Activated CD4-positive, alpha-beta T cell treated with anti-CD3 and anti-CD28 coated beads, Interleukin-2, amount 50 U/mL, for 4 hours (primary cell): ENCODE measurements around the gene MKKS.
"Not testable (repeated sequence)": the region's sequence is repeated elsewhere in the genome, so short reads cannot be mapped to it uniquely, and the experiment has no call there.

ENCODE experiments used
- DNase-seq, 2 experiments: peaks; one replicate each; pipeline ENCODE4 v3.0.0-alpha.2; 2020

Gene MKKS

DNA sequence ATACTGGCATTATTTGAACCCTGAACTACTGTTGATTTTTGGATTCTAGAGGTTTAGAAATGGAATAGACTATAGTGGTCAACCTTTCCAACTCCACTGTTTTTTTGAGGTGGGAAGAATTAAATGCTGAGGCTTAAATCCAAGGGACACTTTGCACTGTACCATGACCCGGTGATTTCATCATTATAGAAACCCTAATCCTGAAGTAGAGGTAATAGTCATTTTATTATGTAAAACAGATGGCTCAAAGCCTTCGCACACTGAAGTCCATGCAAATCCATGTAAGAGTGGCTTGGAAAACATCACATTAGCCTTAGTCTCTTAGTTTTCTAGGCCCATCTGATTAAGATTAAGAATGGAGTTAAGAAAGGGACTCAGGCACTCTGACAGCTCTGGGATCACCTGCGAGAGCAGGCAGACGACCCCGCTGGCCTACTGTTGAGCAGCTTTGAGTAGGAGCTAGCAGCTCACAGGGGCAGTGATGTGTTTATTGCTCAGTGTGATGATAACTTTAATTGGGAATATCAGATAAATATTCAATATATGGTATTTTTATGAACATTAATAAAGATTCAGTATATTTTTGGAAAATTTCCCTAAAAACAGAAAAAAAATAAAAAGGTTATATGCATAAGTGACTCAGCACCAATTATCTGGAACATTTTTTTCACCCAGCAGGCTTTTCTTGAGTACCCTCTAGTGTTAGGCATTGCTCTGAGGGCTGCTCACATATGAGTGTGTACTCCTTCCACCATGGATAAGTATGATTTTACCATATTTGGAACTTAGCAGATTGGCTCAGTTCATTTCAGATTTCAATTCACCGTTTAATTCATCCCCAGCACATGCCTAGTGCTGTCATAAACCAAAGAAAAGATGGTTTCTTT, 14.5 kb upstream of the MKKS start:
- DNase-seq, result no peak

DNA sequence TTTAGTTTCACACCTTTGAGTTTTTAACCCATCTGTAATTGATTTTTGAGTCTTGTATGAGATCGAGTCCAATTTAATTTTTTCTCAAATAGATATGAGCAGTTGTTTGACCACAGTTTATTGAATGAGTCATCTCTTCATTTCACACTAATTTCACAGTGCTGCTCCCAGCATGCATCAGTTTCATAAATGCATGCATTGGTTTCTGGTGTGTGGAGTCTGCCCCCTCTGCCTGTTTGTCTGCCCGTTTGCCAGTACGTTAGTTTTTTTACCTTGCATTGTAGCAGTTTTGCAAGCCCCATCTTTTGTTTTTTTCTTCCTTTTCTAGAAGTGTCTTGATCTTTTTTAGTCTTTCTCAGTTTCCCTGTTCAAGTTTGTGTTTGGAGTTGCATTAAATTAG, 13.0 kb upstream of the MKKS start:
- DNase-seq, result peak; percentile 33 to 39

DNA sequence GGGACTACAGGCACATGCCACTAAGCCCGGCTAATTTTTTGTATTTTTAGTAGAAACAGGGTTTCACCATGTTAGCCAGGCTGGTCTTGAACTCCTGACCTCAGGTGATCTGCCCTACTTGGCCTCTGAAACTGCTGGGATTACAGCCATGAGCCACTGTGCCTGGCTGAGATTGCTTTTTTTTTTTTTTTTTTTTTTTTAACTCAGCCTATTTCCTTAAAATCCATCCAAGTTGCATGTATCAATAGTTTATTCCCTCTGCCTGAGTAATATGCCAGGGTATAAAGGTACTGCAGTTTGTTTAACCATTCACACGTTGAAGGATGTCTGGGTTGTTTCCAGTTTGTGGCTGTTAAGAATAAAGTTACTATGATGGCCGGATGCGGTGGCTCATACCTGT, 11.7 kb upstream of the MKKS start:
- no peak for DNase-seq

DNA sequence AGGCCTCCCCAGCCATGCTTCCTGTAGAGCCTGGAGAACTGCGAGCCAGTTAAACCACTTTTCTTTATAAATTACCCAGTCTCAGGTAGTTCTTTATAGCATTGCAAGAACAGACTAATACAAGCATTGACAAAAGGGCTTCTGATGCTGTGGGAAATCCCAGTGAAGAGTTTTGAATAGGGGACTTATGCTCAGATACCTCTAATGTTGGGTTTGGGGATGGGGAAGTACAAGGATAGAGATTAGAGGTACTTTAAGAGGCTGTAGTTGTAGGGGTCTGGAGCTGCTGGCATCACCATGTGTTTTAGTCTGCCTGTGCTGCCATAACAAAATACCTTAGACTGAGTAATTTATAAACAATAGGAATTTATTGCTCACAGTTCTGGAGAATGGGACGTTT, 9.9 kb upstream of the MKKS start:
- no peak for DNase-seq

DNA sequence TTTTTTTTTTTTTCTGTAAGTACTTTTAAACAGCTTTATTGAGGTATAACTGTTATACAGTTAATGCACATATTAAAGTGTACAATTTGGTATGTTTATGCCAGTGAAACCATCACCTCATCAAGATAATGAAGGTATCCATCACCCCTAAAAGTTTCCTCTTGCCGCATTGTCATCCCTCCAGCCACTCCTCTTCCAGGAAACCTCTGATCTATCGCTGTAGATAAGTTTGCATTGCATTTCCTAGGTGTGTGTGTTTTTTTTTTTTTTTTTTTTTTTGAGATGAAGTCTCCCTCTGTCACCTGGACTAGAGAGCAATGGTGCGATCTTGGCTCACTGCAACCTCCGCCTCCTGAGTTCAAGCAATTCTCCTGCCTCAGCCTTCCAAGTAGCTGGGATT, 4.2 kb upstream of the MKKS start:
- DNase-seq, result no peak

DNA sequence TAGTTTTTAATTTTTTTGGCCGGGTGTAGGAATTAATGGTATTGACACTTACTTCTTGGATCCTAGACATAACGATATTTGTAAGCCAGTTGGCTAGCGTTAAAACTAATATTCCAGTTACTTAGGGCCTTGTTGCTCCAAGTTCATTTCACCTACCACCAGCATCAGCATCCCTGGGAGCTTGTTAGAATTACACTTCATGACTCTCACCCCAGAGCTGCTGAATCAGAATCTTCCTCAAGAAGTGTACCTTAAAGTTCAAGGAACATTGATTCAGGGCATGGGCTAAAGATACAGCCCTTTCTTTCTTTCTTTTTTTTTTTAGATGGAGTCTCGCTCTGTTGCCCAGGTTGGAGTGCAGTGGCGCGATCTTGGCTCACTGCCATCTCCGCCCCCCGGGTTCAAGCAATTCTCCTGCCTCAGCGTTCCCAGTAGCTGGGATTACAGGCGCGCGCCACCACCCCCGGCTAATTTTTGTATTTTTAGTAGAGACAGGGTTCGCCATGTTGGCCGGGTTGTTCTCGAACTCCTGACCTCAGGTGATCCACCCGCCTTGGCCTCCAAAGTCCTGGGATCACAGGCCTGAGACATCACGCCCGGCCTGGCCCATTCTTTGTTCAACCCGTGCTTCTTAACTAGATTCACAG, 2.2 kb upstream of the MKKS start:
- no peak for DNase-seq

DNA sequence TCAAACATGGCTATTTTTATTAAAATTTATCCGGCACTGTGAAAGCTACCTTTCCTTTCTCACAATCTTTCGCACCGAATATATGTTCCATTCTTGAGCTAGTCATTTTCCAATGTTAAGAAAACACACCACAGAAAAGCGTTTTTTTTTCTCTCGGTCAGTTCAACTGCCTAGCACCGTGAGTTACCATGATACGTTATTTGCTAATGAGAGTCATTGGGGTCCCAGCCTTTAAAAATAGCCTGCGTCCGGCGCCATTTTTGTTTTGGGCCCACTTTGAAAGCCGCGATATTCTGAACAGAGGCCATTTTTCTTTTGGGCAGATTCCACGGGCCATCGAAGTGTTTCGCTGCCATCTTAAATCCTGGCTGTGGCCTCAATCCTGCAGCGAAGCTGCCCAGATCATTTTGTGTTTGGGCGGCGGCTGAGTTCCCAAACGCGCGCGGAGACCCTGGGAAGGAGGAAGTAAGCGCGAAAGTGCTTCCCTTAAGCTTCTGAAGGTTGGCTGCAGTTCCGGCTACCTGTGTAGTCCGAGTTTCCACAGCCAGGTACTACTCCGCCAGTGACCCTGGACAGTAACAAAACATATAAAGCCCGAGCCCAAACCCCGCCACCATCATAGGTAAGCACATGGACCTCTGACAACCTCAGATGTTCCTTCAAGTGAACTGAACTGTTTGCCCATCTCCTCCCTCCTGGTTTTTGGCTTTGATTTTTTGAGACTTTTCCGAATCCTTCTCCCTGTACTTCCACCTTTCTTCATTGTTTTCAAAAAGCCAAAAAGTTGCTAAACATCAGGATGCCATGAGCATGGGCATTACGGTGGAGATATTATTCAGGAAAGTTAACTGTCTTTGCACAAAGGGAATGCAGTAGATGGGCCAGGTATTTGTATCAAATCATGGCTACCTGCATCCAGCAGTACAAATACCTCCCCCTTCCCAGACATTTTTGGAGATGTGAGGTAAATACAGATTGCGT, 1.1 kb upstream of the MKKS start, which contains the start of gene SLX4IP:
SLX4IP (plus strand) TSS at position 474 of the 981 bp plus-strand sequence. CDS start 22,900 bp downstream, outside the sequence.
- peak; percentile 78 to 81 for DNase-seq

DNA sequence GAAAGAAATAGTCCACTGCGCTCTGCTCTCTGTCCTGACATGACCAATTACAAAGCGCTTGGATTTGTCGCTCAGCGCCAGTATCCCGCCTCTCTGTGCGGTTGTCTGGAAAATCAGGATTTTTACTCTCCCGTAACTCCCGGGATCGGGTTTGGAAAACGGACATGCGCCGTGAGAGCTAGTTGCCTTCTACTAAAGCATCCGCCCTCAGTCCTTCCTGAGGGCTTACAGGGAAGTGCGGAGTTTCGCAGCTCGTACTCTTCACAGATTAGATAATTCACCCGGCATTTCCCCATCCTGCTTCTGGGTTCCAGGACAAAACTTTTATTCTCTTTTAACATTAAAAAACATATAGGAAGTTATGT, 427 bp upstream of the MKKS start:
- peak; percentile 62 to 66 for DNase-seq

DNA sequence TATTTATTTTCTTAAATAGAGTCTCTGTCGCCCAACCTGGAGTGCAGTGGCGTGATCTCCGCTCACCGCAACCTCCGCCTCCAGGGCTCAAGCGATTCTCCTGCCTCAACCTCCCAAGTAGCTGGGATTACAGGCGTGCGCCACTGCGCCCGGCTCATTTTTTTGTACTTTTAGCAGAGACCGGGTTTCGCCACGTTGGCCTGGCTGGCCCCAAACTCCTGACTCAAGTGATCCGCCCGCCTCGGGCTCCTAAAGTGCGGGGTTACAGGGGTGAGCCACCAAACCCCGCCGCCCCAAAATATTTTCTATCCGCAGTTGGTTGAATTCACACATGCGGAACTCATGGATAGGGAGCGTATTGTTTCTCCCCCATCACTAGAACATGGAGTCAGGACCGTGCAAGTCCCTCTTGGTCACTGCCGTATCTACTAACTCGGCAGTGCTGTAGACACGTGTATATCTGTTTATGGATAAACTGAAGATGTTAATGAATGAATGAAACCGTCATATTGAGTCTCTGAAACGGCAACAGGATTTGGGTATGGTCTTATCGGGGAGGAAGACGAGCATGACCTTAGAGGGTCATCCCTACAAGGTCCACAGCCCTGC, 904 bp downstream of the MKKS start:
- DNase-seq, result no peak

DNA sequence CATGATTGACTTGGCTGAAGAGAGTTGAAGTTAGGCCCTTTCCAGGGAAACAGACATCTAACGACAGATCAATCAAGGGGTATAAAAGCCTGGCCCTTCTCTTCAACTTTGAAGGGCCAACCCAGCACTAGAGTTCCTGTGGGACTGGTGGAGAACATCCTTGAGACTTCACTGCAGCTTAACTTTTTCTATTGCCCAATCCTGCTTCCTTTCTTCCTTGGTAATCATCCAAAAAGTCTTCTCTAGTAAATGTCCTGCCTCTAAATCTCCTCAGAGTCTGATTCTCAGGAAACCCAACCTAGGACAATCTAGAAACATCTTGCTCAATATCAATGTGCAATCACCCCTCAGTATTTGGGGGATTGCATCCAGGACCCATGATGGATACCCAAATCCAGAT, 1.9 kb downstream of the MKKS start:
- no peak for DNase-seq

DNA sequence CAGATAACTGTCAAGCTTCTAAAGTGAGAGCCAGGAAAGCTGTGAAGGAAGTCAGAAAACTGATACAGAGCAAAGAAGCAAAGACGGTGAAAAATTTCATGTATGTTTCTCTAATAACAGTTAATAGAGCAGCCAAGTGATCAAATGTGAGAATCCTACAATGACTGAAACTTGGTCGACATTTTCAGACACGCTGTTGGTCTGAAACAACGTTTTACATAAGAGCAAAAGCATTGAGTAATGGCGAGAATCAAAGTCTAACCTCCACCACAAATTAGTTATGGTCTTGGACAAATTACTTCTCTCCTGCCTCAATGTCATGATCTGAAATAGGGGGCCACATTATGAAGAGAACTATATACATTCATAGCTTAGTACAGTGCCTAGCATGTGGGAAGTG, 3.3 kb downstream of the MKKS start:
- DNase-seq, result no peak

DNA sequence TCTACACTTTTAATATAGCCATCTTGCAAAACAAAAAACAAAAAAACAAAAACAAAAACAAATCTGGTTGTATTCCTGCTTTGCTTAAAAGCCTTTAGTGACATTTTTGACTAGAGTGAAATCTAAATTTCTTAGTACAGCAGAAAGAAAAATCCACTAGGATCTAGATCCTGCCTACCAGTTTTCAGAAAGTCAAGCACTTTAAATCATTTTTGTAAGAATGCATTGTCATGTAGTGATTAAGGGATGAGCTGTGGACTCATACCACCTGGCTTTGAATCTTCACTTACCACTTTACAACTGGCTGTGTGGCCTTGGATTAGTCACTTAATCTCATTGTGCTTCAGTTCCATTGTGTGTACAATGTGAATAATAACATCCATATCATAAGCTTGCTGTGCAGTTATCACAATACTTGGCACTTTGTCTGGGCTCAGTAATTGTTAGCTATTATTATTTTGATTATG, 4.0 kb downstream of the MKKS start:
- no peak for DNase-seq

DNA sequence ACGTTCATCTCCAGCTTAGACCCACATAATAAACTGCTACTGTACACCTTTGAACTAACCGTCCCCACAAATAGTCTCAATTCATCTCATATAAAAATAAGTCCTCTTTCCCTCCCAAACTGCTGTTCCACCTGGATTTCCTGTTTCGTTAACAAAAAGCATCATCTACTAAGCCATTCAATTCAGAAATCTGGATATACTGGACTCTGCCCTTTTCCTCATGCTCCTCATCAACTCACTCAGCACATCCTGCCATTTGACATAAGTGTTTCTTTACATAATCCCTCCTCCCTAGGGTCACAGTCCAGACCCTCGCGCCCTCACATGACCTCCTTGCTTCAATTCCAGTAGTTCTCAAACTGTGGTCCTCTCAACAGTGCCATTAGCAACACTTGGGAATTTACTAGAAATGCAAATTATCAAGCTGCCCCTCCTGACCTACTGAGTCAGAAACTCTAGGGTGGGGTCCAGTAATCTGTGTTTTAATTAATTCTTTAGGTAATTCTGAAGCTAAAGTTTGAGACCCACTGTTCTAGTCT, 4.5 kb downstream of the MKKS start:
- DNase-seq, result no peak

DNA sequence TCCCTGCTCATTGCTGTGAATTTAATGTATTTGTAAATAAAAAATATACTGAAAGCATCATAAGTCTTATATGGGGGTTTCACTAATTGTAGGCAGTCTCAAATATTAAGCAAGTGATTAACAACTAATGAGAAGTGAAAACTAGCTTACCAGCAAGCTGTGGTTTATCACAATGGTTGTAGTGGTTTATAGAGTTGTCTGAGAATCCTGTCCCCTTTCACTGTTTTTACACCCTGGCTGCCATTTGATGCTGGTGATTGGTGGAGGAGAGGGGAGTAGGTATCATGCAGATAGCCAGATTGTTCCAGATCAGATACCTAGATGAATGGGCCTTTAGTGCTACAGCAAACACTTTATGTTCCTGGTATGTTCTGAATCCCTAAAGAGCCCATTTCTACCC, 6.0 kb downstream of the MKKS start:
- no peak for DNase-seq

DNA sequence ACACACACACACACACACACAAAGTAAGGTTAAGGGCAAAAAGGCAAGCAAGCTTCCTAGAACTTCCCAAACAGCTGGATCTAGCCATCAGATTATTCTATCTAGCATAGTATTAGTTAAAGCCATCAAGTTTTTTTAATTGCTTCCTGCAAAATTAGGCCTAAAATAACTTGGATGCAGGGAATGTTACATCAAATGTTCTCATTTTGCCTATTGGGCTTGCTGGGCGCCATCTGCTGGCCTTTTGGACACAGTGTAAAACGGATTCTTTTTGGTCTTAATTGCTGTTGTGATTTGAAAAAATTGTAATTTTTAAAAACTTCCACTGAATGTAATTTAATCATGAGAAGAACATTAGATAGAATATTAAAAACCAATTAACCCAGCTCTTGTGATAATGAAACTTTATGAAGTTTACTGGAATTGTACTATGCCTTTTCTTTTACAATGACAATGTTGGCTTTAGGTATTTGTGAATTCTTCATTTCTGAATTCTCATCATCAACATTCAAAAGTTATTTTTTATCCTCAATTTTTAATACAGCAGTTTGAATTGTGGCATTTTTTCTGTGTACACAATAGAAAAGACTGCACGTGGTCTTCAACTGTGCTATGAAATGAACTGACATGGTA, 6.8 kb downstream of the MKKS start:
- DNase-seq, result peak; percentile 33 to 35

DNA sequence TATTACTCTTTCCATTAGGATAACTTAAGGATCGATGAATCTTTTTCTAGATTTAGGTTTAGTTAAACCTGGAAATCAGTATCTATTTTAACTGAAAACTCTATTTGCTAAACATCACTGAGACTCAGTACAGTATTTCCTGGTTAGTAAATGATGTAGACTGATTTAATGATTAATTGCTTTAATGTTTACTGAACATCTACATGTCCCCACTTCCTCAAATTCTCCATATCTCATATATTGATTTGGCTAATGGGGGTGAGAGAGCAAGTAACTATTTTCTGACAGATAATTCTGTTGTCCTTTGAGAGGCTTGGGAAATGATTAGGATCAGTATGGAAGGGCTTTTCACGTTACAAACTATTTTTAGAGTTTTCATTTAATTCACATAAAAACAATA, 10.3 kb downstream of the MKKS start:
- no peak for DNase-seq

DNA sequence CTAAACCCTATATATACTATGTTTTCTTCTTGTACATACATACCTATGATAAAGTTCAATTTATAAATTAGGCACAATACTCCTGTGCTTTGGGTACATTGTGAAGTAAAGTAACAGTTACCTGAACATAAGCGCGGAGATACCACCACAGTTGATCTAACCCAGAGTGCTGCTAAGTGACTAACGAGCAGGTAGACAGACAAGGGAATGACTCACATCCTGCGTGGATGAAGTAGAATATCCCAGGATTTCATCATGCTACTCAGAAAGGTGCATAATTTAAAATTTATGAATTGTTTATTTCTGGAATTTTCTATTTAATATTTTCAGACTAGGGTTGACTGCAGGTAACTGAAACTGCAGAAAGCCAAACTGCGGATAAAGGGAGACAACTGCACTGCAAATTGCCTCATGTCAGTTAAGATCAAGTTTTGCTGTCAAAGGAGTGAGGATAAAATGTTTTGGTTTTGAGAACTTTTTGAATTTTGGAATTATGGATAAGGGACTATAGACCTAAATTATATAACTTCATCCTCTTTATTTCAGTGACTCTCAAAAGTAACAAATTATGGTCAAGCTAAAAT, 14.4 kb downstream of the MKKS start:
- DNase-seq, result no peak

DNA sequence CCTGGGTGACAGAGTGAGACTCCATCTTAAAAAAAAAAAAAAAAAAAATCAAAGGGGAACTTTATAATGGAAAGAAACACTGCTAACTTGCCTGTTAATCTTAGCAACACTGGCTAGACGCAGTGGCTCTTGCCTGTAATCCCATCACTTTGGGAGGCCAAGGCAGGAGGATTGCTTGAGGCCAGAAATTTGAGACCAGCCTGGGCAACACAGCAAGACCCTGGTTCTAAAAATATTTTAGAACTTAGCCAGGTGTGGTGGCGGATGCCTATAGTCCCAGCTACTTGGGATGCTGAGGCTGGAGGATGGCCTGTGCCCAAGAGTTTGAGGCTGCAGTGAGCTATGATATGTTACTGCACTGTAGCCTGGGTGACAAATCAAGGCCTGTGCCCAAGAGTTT, 16.8 kb downstream of the MKKS start:
- not testable (repeated sequence) for DNase-seq

DNA sequence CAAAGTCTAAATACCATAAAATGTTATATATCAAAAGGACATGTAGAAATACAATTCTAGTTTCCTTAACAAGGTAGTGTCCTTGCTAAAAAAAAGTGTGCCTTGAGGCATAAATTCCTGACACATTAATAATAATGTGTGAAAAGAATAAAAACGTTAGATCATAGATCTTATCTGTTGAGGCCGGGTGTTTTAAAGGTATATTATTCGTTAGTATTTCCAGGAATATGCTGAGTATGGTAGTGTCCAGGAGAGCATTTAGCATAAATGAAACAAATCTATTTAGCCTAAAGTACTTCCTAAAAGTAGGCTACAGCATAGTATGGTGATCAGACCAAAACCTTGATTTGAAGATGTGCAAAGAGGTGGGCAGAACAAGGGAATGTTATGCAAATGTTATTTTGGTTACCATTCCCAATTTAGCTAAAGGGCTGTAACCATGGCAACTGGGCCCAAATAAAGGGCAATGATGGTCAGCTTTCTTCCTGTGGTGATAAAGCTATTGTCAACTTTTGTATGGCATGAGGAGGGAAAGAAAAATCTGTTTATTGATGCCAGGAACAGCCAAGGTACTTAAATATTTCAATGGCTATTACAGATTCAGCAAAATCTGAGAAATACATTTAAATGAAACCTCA, 18.9 kb downstream of the MKKS start:
- DNase-seq, result no peak

DNA sequence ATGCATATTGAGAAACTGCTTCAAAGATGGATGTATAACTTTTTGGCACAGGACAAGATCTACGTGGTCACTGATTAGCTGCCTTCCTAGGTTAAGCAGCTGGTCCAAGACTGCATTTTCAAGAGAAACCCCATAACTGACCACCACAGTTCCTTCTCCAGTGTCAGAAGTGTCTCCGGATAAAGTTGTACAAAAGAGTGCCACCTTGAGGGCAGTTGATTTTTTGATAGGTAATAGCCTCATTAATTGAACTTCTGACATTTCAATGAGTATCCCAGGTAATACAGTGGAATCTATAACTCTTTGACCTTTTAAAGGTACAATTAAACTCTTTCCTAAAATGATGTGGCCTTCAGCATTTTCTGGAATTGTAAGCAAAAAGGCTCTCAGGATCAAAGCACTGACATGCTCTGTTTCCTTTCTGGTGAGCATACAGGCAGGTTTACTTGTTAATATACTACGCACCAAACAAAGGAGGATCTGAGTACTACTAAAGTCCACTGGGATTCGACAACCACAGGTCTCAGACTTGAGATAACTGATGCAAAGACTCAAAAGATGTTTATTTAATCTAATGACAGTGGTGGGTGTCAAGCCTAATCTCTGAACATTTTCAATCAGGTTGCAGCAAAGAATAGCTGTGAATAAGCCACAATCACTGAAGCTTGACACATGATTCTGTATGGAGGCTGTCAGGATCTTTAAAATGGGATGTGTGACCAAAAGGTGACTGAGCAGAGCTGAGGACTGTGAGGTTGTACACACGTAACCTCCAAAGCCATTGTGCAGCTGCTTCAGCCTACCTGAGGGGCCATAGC, 21.2 kb downstream of the MKKS start:
- no peak for DNase-seq
